ENCODE measurements around the gene HDAC11.

GRCh38 chr3:13432093-13432492 is 48.0 kb upstream of the HDAC11 start:
- TF ChIP-seq EZH2phosphoT487 (IDR thresholded peaks at IDR 0.05; ENCODE audit: insufficient read depth, low read depth): no peak
- no peak for TF ChIP-seq EZH2 (IDR thresholded peaks at IDR 0.05; ENCODE audit: insufficient read depth, poor library complexity, severe bottlenecking)

All from GM23248 (cell line).